Activated B cell treated with CpG ODN at 0.5 μM for 24 hours (primary cell): ENCODE measurements around the gene FILIP1. TPM values are rescaled to one million over a fixed set of nuclear protein-coding genes. Genes with fewer than 3 reads are reported as not detected.

Experiments used
- ATAC-seq: fragments of 200-7000 bp; cut with Tn5 transposase; one replicate; pipeline ENCODE4 v1.10.0; 2021; ENCODE audit warnings: low read depth, mild to moderate bottlenecking, moderate library complexity
- CTCF ChIA-PET: fragments of 350-600 bp; sonication (Branson Sonifier 250); formaldehyde crosslinking; loops from one replicate; lab custom pipeline; 2021; ENCODE audit warnings: antibody characterized with exemption; lab: Charles Lee
- POLR2A ChIA-PET: fragments of 350-600 bp; sonication (Branson Sonifier 250); formaldehyde crosslinking; loops from one replicate; lab custom pipeline; 2021; ENCODE audit warnings: antibody characterized with exemption; lab: Charles Lee
- DNase-seq: peaks from one replicate; pipeline ENCODE4 v3.0.0; 2022
- H3K27ac Mint-ChIP-seq: one replicate; pipeline ENCODE4 v1.8.0; 2020; ENCODE audit warnings: mixed read lengths
- H3K27me3 Mint-ChIP-seq: one replicate; pipeline ENCODE4 v1.8.0; 2021; ENCODE audit warnings: mixed read lengths
- H3K36me3 Mint-ChIP-seq: one replicate; pipeline ENCODE4 v1.8.0; 2021; ENCODE audit warnings: low read depth, mixed read lengths
- H3K4me1 Mint-ChIP-seq: one replicate; pipeline ENCODE4 v1.8.0; 2021; ENCODE audit warnings: mixed read lengths
- H3K4me3 Mint-ChIP-seq: one replicate; pipeline ENCODE4 v1.8.0; 2020; ENCODE audit warnings: mild to moderate bottlenecking, mixed read lengths
- H3K9me3 Mint-ChIP-seq: one replicate; pipeline ENCODE4 v1.8.0; 2020; ENCODE audit warnings: mixed read lengths
- CTCF ChIP-seq: fragments of 200-600 bp; IDR thresholded peaks from one replicate; pipeline ENCODE4 v1.8.0; 2022; ENCODE audit warnings: antibody characterized with exemption, mild to moderate bottlenecking
- intact Hi-C: fragments of 100-400 bp; cut with micrococcal nuclease; formaldehyde crosslinking; loops from one replicate; pipeline ENCODE4 v1.15.1; 2024
- total RNA-seq: library from RNA; stranded (reverse); gene quantifications from 2 replicates; pipeline ENCODE4 v1.2.3, GENCODE V29; 2022

The FILIP1 gene
- total RNA-seq, 1 donor from 2014 or later = not detected

GRCh38 chr6:75424618-75425548, 68.7 kb downstream of the FILIP1 start:
- Mint-ChIP-seq H3K4me1 (no peaks in the 10 kb centered on the region), H3K27me3 (no peaks in the 10 kb centered on the region), H3K36me3 (no peaks in the 10 kb centered on the region), H3K9me3 (no peaks in the 10 kb centered on the region), H3K4me3 (no peak overlapping the region), H3K27ac (no peak overlapping the region)
- POLR2A ChIA-PET = no interaction called here
- no peak for ATAC-seq
- CTCF ChIA-PET = no interaction called here
- intact Hi-C loops = no loop called here
- DNase-seq = no peak
- TF ChIP-seq CTCF = no peak

GRCh38 chr6:75423386-75423785, 70.2 kb downstream of the FILIP1 start:
- ChIA-PET CTCF (no interaction called here), POLR2A (no interaction called here)
- intact Hi-C loops = no loop called here
- peaks cover 2% of the 10 kb centered on the region for H3K27me3 Mint-ChIP-seq
- no peak overlapping the region for H3K27ac Mint-ChIP-seq
- H3K36me3 Mint-ChIP-seq = no peaks in the 10 kb centered on the region
- ATAC-seq (no peak), DNase-seq (no peak)
- H3K4me1 Mint-ChIP-seq = no peaks in the 10 kb centered on the region
- no peaks in the 10 kb centered on the region for H3K9me3 Mint-ChIP-seq
- no peak overlapping the region for H3K4me3 Mint-ChIP-seq
- TF ChIP-seq CTCF = no peak

GRCh38 chr6:75422024-75422639, 71.5 kb downstream of the FILIP1 start:
- ChIA-PET POLR2A (no interaction called here), CTCF (no interaction called here)
- H3K36me3 Mint-ChIP-seq = no peaks in the 10 kb centered on the region
- H3K4me3 Mint-ChIP-seq = no peak overlapping the region
- H3K9me3 Mint-ChIP-seq = no peaks in the 10 kb centered on the region
- intact Hi-C loops = no loop called here
- DNase-seq = no peak
- no peak overlapping the region for H3K27ac Mint-ChIP-seq
- H3K4me1 Mint-ChIP-seq = no peaks in the 10 kb centered on the region
- no peak for TF ChIP-seq CTCF
- ATAC-seq = no peak
- H3K27me3 Mint-ChIP-seq = peaks cover 3% of the 10 kb centered on the region

- TF ChIP-seq CTCF = no peak
- Mint-ChIP-seq H3K27me3 (peaks cover 3% of the 10 kb centered on the region), H3K9me3 (no peaks in the 10 kb centered on the region), H3K4me1 (no peaks in the 10 kb centered on the region), H3K36me3 (no peaks in the 10 kb centered on the region), H3K4me3 (no peak overlapping the region), H3K27ac (no peak overlapping the region)
- no peak for DNase-seq
- ChIA-PET POLR2A (no interaction called here), CTCF (no interaction called here)
- no peak for ATAC-seq
- intact Hi-C loops = no loop called here
Measured at GRCh38 chr6:75421316-75422023, 72.1 kb downstream of the FILIP1 start.

GRCh38 chr6:75419980-75420379, 73.6 kb downstream of the FILIP1 start:
- DNase-seq = no peak
- intact Hi-C loops = no loop called here
- ChIA-PET POLR2A (no interaction called here), CTCF (no interaction called here)
- Mint-ChIP-seq H3K27ac (no peak overlapping the region), H3K4me3 (no peak overlapping the region), H3K36me3 (no peaks in the 10 kb centered on the region), H3K27me3 (peaks cover 3% of the 10 kb centered on the region), H3K9me3 (no peaks in the 10 kb centered on the region), H3K4me1 (no peaks in the 10 kb centered on the region)
- no peak for TF ChIP-seq CTCF
- ATAC-seq = no peak
